ENCODE measurements around the gene KLHL2.
"Not testable (repeated sequence)": the region's sequence is repeated elsewhere in the genome, so short reads cannot be mapped to it uniquely, and the experiment has no call there.

The KLHL2 gene

DNA sequence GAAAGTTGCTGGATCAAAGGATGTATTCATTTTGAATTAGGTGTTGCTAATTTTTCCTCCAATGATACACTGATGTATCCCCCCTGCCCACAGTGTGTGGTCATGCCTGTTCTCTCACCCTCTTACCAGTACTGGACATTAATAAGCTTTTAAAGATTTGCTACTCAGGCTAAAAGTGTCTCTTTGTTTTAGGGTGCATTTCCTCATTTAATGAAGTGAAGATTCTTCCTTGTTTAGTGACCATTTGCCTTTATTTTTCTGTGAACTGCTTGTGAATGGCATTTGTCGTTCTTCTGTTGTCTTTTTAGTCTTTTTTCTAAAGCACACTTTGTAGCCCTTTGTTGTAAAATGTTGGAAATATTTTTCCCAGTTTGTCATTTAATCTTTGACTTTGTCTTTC, 125.1 kb downstream of the KLHL2 start:
- no peak for DNase-seq

DNA sequence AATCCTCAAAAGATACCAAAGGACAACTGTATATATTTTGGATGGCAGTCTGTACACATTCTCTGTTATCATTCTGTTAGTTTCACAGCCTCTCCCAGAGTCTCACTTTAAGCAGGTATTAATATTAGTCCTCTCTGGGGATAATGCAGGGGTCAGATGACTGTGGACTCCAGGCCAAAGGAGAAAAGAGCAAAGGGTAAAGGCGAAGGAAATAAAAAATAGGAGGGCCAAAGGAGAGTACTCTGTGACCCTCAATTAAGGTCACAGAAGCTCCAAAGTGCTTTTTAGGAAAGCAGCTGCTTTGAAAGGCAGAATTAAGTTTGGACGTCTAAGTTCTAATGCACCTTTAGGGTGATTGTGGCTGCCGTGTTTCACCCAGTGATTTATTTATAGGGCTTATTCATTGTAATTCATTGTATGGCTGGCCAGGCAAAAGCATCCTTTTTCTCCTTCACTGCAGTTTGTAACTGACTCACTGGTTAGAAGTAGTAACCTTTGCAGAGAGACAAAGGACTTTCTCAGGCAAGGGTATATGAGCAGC, 127.9 kb downstream of the KLHL2 start:
- DNase-seq, result no peak

DNA sequence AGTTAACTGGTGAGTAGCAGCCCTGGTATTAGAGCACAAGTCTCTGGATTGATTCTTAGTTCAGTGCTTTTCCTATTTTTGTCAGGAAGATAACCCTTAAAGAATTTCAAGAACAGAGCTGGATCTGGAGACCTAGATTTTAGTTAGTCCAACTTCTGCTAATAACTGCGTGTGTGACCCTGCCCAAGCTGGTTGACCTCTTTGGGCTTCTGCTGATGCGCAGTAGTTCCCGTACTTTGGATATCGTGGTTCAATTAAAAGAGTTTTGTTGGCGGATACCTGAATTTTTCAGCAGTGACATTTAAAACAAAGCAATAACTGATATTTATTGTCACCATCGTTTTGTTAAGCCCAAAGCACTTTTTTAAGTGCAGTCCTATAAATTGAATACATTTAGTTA, 129.4 kb downstream of the KLHL2 start:
- DNase-seq, result no peak

- DNase-seq, result not testable (repeated sequence)
These were observed 135.0 kb downstream of the KLHL2 start for GRCh38 chr4:165342340-165342739.

DNA sequence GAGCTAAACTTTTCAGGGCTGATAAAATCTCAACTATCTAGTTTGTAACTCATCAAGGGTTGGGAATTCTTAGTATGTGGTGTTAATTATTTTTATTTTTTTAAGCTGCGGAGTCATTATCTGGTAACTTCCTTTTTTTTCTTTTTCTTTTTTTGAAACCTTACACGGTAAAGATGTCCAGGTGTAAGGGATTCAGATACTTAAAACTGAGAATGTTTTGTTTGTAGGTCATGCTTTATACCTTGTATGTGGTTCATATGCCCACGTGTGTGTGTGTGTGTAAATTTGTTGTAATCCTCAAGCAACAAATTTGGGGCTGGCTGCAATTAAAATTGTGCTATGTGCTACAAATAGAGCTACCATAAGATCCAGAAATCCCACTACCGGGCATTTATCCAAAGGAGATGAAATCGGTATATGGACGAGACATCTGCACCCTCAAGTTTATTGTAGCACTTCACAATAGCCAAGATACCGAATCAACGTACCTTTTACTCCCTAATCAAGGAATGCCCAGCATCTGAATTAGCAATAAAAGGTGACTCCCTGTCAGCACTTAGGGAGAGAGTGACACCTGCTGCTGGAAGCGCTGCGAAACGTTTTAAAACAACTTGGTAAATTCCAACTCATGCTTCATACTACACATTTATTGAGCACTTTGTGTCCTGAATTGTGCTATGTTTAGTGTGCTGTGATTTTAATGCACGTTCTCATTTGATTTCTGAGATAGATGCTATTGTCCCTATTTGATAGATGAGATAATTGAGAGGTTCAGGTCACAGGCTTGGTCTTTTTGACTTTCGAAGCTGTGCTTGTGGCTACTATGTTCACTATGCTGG, 136.2 kb downstream of the KLHL2 start:
- DNase-seq, result no peak

DNA sequence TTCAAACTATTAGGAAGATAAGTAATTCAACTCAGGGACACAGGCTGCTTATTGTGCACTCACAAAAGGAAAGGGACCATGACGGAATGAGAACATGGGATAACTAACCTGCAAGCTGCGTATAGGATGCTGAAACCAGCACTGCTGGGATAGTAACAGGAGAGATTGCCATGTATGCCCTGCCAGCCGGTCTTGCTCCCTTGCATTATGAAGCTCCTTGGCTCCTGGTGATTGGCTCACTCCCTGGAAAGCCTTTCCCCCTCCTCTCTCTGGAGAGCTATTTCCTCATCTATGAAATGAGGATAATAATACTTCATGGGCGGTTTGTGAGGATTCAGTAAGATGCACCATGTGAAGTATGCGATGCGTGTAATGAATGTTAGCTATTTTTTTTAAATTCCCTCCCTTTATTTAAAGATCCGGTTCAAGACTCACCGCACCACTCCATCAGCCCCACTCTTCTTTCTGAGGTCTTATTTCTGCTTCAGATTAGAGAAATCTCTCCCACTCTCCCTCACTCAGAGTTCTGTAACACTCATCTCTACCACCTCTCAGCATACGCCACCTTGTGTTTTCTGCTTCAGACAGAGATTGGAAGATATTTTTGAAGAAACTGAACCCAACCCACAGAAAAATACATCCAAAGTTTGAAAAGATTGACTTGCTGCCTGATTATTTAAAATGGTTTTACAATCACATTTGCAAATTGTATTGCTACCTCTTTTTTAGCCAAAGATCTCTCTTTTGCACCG, 138.5 kb downstream of the KLHL2 start:
- DNase-seq, result peak; percentile 16

- no peak for DNase-seq
These were observed 140.5 kb downstream of the KLHL2 start for GRCh38 chr4:165347647-165348569.

DNA sequence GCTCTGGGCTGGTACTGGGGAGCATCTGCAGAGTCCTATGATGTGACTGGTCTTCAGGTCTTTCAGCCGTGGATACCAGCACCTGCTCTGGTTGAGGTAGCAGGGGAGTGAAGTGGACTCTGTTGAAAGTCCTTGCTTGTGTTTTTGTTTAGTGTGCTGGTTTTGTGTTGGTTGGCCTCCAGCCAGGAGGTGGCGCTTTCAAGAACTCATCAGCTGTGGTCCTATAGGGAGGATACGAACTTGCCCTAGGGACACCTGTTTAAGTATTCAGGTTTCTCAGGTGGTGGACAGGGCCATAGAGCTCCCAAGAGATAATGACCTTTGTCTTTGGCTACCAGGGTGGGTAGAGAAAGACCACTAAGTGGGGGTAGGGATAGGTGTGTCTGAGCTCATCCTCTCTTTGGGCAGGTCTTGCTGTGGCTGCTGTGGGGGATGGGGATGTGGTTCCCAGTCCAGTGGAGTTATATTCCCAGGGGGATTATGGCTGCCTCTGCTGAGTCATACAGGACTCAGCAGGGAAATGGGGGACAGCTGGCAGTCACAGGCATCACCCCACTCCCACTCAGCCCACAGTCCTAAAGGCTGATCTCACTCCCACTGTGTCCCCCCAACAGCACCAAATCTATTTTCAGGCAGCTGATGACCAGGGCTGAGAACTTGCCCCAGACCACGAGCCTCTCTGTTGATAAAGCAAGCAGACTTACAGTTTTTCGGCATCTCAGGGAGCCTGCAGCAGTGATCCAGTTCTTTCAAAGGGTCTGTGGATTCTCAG, 144.2 kb downstream of the KLHL2 start:
- DNase-seq, result no peak

DNA sequence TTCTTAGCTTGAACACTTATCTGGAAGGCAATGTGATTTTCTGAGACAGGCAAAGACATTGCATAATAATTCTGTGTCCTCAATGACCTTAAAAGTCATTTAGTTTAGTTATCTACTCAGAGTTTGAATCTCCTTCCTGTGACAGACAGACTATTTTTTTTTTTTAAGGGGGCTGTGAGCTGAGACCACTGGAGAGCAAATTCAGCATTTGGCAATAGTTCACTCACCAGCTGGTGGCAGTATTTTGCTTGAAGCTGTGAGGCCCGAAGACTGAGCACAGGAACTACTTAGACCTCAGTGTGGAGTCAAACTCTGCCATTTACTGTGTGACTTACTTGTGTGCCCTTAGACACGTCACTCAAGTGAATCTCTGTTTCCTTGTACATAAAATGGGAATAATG, 148.5 kb downstream of the KLHL2 start:
- DNase-seq, result peak; percentile 19

DNA sequence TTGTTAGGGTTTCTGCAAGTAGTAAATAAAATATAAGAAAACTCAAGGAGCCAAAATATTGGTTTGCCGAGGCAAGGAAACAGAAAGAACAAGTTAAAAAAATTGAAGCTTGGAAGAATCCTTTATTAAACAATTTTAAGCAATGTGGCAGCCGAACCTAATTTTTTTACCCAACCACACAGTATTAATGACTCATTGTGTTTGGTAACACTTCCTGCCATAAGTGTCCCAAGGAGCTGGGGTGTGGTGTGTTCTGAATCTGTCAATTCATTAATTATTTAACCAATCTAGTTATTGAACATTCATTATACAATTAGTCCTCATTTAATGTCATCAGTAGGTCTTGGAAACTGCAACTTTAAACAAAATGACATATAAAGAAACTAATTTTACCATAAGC, 152.1 kb downstream of the KLHL2 start:
- DNase-seq, result no peak

GRCh38 chr4:165360041-165360695, 152.8 kb downstream of the KLHL2 start:
- DNase-seq, result no peak

GRCh38 chr4:165360985-165361670, 153.8 kb downstream of the KLHL2 start:
- DNase-seq, result no peak

GRCh38 chr4:165361810-165362209, 154.4 kb downstream of the KLHL2 start:
- no peak for DNase-seq

GRCh38 chr4:165364452-165365080, 157.2 kb downstream of the KLHL2 start:
- no peak for DNase-seq

- DNase-seq, result no peak
These were observed 159.7 kb downstream of the KLHL2 start for GRCh38 chr4:165367040-165367439.

GRCh38 chr4:165368114-165368513, 160.8 kb downstream of the KLHL2 start:
- no peak for DNase-seq

DNA sequence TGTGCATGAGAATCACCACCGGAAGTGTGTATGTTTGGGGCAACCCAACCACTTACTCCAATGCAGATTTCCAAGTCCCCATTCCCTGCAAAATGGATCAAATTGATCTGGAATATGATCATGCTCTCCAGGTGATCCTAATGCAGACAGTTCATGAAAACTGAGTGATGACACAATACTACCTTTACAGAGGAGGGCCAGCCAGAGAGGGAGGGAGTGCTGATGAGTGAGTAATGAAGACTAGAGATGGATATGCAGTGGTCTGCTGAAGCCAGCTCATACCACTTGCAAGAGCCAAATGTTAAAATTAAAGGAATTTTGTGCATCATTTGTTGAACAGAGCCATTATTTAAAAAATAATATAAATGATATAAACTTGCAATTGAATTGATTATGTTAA, 161.2 kb downstream of the KLHL2 start:
- no peak for DNase-seq

- no peak for DNase-seq
These were observed 162.2 kb downstream of the KLHL2 start for GRCh38 chr4:165369522-165369921.

DNA sequence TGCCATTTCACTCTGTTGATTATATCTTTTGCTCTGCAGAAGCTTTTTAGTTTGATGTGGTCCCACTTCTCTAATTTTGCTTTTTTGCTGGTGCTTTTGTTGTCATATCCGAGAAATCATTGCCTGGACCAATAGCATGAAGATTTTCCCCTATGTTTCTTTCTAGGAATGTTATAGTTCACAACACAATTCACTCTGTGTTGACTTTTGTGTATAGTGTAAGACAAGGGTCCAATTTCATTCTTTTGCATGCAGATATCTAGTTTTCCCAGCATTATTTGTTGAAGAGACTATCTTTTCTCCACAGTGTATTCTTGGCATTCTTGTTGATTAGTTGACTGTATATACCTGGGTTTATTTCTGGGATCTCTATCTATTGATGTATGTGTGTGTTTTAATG, 163.2 kb downstream of the KLHL2 start:
- DNase-seq, result no peak
